ENCODE measurements around the gene LPAR3. TPM values are rescaled to one million over a fixed set of nuclear protein-coding genes. Genes with fewer than 3 reads are reported as not detected.

The LPAR3 gene
- total and polyA plus RNA-seq, 2 of the 4 experiments (the other 2 are of a cell fraction): 0.09 to 0.18 TPM

GRCh38 chr1:84833194-84833593, 59.8 kb downstream of the LPAR3 start:
- Histone ChIP-seq H3K9ac (ENCODE audit: low read depth, low read length) (no peak overlapping the region), H3K79me1 (ENCODE audit: low read depth in 1 of 2, low read length in 2 of 2) (no peaks in the 10 kb centered on the region), H4K91ac (ENCODE audit: insufficient read depth, low read depth, low read length) (no peak overlapping the region), H2AK9ac (replicated peaks; ENCODE audit: low read depth, low read length, poor library complexity) (no peak overlapping the region), H3K18ac (ENCODE audit: low read depth, low read length) (no peak overlapping the region), H2AK5ac (ENCODE audit: low read depth, low read length) (no peak overlapping the region), H4K8ac (ENCODE audit: low read depth in 2 of 2, low read length in 2 of 2) (no peak overlapping the region), H3K4me1 (ENCODE audit: control insufficient read depth, insufficient read depth, low read length) (peaks cover 2% of the 10 kb centered on the region; the same call in 1 of the 2 replicates), H3K4me2 (ENCODE audit: low read depth, low read length) (no peak overlapping the region), H2BK120ac (ENCODE audit: low read depth, low read length) (0 out of 2 replicates have a peak overlapping the region, but pooled peaks have one; percentile 29), H3K27me3 (ENCODE audit: control insufficient read depth, insufficient read depth, low read length) (peaks cover 11% of the 10 kb centered on the region), H3K4me3 (ENCODE audit: insufficient read depth, low read depth, low read length) (no peak overlapping the region), H3K9me3 (ENCODE audit: control insufficient read depth, insufficient read depth, low read length) (no peaks in the 10 kb centered on the region; the same call in 1 of the 2 replicates), H3K23ac (ENCODE audit: low read depth, low read length) (no peak overlapping the region), H3K14ac (replicated peaks; ENCODE audit: low read depth, low read length) (no peak overlapping the region), H2AFZ (replicated peaks; ENCODE audit: low read length, poor library complexity) (no peak overlapping the region), H3K4ac (ENCODE audit: low read depth, low read length) (no peak overlapping the region), H2BK15ac (ENCODE audit: low read depth, low read length) (no peak overlapping the region), H3K56ac (ENCODE audit: extremely low read depth, insufficient read depth, low read length) (no peak overlapping the region), H3K9me1 (ENCODE audit: insufficient read depth, low read length) (peaks cover 6% of the 10 kb centered on the region; the same call in 1 of the 2 replicates), H4K20me1 (ENCODE audit: insufficient read depth, low read length) (no peaks in the 10 kb centered on the region), H2BK5ac (ENCODE audit: low read depth, low read length, poor library complexity, severe bottlenecking) (no peak overlapping the region), H2BK20ac (ENCODE audit: low read depth, low read length) (0 out of 2 replicates have a peak overlapping the region, but pooled peaks have one; percentile 22), H3K36me3 (ENCODE audit: control insufficient read depth, insufficient read depth, low read length) (no peaks in the 10 kb centered on the region), H3K27ac (ENCODE audit: insufficient read depth, low read length) (no peak overlapping the region), H4K5ac (ENCODE audit: low read depth, low read length) (no peak overlapping the region)
- ATAC-seq (ENCODE audit: low read depth) (no peak), DNase-seq (no peak)
- dilution Hi-C loops (cut with HindIII; ENCODE audit: low sequenced_read_pairs, unreplicated experiment) (no loop called here), in situ Hi-C loops (cut with MboI; ENCODE audit: low sequenced_read_pairs) (no loop called here), intact Hi-C loops (cut with micrococcal nuclease) (no loop called here)
- TF ChIP-seq CEBPB (IDR thresholded peaks at IDR 0.05; ENCODE audit: low read depth, low read length) (no peak), MAFK (IDR thresholded peaks at IDR 0.05; ENCODE audit: low read depth, low read length) (no peak), NFE2L2 (IDR thresholded peaks at IDR 0.05; ENCODE audit: low read depth, low read length) (no peak), USF2 (IDR thresholded peaks at IDR 0.05; ENCODE audit: low read depth, low read length) (no peak), RAD21 (IDR thresholded peaks at IDR 0.05; ENCODE audit: low read length) (no peak), SMC3 (IDR thresholded peaks at IDR 0.05; ENCODE audit: low read depth, low read length) (no peak)
- TF ChIP-seq, protein P1, sequence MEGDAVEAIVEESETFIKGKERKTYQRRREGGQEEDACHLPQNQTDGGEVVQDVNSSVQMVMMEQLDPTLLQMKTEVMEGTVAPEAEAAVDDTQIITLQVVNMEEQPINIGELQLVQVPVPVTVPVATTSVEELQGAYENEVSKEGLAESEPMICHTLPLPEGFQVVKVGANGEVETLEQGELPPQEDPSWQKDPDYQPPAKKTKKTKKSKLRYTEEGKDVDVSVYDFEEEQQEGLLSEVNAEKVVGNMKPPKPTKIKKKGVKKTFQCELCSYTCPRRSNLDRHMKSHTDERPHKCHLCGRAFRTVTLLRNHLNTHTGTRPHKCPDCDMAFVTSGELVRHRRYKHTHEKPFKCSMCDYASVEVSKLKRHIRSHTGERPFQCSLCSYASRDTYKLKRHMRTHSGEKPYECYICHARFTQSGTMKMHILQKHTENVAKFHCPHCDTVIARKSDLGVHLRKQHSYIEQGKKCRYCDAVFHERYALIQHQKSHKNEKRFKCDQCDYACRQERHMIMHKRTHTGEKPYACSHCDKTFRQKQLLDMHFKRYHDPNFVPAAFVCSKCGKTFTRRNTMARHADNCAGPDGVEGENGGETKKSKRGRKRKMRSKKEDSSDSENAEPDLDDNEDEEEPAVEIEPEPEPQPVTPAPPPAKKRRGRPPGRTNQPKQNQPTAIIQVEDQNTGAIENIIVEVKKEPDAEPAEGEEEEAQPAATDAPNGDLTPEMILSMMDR (conservative IDR thresholded peaks at IDR 0.05; ENCODE audit: low read depth, low read length): no peak
- POLR2A ChIA-PET (ENCODE audit: unreplicated experiment): no interaction called here
- CTCF ChIA-PET: interaction anchor here (1.3 kb wide), 1 partner anchor 112 kb away, joined by 5 read pairs; no protein-coding TSS in a partner anchor
- BruUV-seq (replicated peaks): no TSS peak
- 68% methylated on average over 3 of the region's 4 CpGs; no CpG with 5 or more reads in 1 of the 2 experiments for WGBS, 2 experiments (ENCODE audit: extremely low coverage in 2 of 2, insufficient read length in 1 of 2)

All from IMR-90 (cell line).